HG03139 (cell line): ENCODE measurements around the gene OR6N2.

Experiments
- ATAC-seq: cut with Tn5 transposase; IDR thresholded peaks from one replicate; pipeline ENCODE4 v1.9.1; 2021; ENCODE audit not compliant: unreplicated experiment

Gene OR6N2

GRCh38 chr1:158771950-158772866 lies 8.8 kb downstream of the OR6N2 start, which contains the start of gene OR6N1:
TSS of gene OR6N1 (minus strand) at chr1:158772195. CDS start at chr1:158766682, 5,513 bp downstream.
- ATAC-seq = no peak

- ATAC-seq = no peak
Measured at GRCh38 chr1:158754420-158754819, 26.6 kb downstream of the OR6N2 start, which contains the start of gene OR6K6. TSS of gene OR6K6 (plus strand) at chr1:158754720. CDS start at chr1:158754888, 168 bp downstream.

DNA sequence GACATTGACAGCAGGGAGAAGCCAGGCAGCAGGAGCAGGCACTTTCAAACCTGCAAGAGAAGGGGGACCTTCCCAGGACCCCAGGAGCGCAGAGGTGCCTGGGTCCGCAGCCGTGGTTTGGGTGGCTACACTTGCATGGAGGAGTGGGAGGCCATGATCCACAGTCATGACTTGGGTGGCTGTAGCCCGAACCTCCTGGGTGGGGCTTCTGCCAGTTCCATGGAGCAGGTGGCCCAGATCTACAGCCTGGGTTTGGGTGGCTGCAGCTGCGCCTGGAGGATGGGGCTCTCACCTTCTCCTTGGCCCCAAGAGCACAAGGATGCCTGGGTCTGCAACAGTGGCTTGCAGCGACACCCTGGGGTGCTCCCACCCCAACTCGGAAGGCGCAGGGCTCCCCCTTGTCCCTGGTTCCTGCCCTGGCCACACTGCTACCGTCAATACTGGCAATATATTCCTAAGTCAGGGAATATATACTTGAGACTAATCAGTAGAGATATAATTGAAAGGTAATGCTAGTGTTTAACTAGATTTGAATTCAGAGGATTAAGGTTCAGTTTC lies 28.8 kb downstream of the OR6N2 start:
- no peak for ATAC-seq

DNA sequence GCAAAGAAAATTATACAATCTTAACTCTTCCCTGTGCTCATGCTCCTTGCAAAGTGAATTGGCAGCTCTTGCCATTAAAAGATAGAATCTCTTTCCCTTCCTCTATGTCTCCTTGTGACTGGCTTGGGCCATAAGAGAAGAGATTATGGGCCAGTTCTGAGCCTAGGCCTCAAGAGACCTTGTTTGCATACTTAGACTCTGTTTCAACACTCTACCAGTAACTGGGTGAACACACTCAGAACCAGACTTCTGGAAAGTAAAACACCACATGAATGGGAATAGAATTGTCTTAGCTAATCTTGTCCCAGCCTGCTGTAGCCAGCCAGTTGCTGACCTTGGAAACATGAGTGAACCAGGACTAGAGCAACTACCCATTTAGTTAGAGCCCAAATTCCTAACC lies 45.2 kb downstream of the OR6N2 start:
- no peak for ATAC-seq

GRCh38 chr1:158732524-158732923 lies 48.5 kb downstream of the OR6N2 start:
- ATAC-seq = no peak

- no peak for ATAC-seq
Measured at GRCh38 chr1:158731707-158732106, 49.3 kb downstream of the OR6N2 start.

DNA sequence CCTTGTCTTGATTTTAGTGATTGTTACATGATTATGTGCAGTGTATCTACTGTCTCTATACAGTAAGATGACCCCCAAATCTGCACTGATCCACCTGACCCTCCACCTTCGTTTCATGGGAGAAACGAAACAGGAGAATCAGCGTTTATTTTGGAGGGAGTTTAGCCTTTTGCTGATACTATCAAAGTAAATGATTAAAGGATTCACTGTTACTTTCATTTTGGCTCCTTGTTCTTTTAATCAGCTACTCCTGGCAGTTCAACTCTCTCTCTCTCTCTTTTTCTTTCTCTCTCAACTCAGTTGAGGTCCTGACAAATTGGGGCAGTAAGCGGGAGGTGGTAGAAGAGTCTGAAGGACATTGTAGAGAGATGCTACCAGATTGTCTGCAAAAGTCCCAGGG lies 50.6 kb downstream of the OR6N2 start:
- ATAC-seq = no peak

DNA sequence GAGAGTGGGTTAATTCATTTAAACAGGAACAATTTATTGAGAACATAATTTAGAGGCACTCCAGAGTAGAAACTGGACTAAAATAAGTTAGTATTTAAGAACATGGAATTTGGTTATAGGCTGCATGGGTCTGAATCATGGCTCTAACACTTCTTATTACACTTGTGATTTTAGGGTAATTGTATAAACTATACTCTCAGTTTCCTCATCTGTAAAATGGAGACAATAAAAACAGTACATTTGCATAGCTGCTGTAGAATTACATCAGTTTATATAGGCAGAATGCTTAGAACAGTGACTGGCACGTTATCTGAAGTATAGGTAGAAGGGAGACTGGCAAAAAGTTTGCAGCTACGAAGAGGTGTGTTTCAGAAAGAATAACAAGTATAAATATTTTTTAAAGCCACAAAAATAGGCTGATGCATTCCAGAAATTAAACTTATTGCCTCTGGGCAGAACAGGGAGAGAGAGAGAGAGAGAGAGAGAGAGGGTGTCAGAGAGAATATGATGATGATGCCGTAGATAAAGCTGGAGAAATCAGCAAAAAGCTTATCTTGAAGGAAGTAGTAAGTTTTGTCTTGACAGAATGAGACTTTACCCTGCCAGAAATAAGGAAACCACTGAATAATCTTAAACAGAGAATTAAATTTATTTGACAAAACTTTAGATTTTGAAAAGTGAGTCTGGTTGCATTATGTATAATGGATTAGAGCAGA lies 52.3 kb downstream of the OR6N2 start:
- ATAC-seq = no peak

GRCh38 chr1:158724442-158724841 lies 56.6 kb downstream of the OR6N2 start:
- no peak for ATAC-seq
